Kidney glomerular epithelial cell (primary cell): ENCODE results near the gene BTG2.
"Not testable (repeated sequence)": the region's sequence is repeated elsewhere in the genome, so short reads cannot be mapped to it uniquely, and the experiment has no call there.

Experiments used
- DNase-seq: peaks from one replicate; lab custom pipeline; 2025; lab: John Stamatoyannopoulos, UW

BTG2 gene

DNA sequence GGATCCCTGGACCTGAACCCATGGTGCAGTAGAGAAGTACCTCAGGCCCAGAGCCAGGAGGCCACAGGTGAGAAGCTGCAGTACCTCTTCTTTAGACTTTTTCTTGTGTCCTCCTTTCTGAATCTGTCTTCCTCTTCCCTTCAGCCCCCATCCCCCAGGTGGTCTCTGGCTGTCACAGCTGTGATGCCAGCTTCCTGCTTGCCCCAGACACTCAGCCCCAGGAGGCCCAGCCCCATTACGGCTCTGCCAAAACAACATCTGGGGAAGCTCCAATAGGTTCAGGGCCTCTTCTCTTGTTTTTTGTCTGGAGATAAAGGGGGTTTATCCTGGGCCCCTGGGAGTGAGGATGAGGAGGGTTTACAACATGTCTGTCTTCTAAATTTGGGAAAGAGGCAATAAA lies 9.5 kb upstream of the BTG2 start:
- DNase-seq: no peak

- no peak for DNase-seq
Observed at GRCh38 chr1:203296460-203297073, 8.8 kb upstream of the BTG2 start.

- no peak for DNase-seq
Observed at GRCh38 chr1:203299169-203299568, 6.2 kb upstream of the BTG2 start.

DNA sequence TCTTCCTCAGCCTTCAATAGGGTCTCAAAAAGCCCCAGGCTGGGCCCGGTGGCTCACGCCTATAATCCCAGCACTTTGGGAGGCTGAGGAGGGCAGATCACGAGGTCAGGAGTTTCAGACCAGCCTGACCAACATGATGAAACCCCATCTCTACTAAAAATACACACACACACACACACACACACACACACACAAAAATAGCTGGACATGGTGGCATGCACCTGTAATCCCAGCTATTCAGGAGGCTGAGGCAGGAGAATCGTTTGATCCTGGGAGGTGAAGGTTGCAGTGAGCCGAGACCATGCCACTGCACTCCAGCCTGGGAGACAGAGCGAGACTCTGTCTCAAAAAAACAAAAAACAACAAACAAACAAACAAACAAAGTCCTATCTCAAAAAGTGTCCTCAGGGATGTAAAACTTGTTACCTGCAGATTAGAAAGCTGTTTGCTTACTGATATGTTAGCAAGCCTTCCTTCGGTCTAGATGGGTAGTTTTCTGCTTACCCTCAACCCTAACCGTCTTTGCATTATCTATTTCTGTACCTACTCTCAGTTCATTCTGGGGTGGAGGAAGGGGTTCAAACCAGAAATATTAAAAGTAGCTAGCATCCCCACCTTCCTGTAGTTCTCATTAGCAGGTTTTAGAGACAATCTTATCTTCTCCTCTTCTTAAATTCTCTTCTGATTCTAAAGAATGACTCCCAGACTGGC lies 5.4 kb upstream of the BTG2 start:
- DNase-seq: not testable (repeated sequence)

- DNase-seq: no peak
Observed at GRCh38 chr1:203300441-203301330, 4.6 kb upstream of the BTG2 start.

DNA sequence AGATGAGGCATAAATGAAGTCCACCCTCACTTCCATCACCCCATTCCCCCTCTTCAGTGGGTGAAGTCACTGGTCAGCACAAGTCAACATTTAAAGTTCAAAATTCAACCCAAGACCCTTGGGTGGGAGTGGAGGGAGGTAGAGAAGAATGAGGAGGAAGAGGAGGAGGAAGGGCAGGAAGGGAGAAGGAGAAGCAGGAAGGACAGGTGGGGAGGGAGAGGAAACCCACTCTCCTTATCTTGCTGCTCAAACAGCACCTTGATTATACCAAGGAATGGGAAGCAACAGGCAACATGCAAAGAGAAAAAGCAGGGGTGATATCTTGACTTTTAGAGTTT lies 4.0 kb upstream of the BTG2 start:
- no peak for DNase-seq

DNA sequence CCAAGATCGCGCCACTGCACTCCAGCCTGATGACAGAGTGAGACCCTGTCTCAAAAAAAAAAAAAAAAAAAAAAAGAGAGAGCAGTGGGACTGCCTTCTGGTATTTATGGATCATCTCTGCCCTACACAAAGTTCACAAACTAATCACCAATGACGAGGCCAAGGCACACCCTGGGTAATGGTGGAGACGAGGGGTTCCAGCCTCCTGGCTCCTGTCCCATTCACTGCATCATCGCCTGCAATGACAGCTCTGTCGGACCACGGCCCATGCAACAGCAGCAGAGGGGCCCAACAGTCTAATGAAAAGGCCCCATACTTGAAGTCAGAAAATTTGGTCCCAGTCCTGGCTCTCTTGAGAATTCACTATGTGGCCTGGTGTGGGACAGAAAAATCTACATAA lies 2.9 kb upstream of the BTG2 start:
- DNase-seq: no peak

DNA sequence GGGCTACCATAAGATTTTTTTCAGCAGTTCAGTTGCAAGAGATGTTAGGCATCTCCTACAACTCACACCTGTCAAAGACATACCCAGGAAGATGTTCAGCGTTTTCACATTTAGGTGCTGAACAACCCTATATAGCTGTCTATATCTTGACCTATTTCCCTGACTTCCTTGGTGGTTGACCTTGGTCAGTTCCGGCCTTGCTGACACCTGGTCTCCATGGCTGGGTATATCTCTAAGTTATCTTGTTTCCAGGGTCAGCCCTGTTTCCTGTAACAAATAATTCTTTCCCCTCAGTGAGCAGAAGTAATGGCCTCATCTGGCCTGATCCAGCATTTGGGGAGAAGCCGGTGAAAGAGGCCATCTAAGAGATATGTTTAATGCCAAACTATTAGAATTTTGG lies 2.4 kb upstream of the BTG2 start:
- DNase-seq: no peak

GRCh38 chr1:203304391-203304918 lies 864 bp upstream of the BTG2 start:
- no peak for DNase-seq

DNA sequence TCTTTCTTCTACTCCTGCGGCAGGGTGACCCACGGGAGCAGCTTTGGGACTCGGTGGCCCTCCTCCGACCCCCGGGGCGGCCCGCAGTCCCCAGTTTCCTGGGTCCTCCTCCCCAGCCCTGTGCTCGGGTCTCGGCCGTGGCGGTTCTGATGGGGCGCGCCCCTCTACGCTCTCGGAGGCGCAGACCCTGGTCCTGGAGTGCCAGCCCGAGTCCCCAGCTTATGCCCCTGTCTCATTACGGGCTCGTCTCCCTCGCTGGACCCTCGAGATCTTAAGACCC lies 430 bp downstream of the BTG2 start:
- no peak for DNase-seq

- DNase-seq: peak; percentile 81
Observed at GRCh38 chr1:203306089-203306964, 1.0 kb downstream of the BTG2 start.

DNA sequence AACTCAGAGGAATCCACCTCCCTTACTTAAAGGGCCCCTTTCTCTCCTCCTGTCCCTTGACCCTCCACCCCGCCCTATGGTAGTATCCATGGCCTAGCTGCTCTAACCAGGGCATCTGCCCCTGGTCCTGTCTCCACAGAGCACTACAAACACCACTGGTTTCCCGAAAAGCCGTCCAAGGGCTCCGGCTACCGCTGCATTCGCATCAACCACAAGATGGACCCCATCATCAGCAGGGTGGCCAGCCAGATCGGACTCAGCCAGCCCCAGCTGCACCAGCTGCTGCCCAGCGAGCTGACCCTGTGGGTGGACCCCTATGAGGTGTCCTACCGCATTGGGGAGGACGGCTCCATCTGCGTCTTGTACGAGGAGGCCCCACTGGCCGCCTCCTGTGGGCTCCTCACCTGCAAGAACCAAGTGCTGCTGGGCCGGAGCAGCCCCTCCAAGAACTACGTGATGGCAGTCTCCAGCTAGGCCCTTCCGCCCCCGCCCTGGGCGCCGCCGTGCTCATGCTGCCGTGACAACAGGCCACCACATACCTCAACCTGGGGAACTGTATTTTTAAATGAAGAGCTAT lies 1.7 kb downstream of the BTG2 start:
- DNase-seq: no peak

GRCh38 chr1:203307641-203308126 lies 2.4 kb downstream of the BTG2 start:
- DNase-seq: peak; percentile 53

- no peak for DNase-seq
Observed at GRCh38 chr1:203308328-203308922, 3.1 kb downstream of the BTG2 start.

DNA sequence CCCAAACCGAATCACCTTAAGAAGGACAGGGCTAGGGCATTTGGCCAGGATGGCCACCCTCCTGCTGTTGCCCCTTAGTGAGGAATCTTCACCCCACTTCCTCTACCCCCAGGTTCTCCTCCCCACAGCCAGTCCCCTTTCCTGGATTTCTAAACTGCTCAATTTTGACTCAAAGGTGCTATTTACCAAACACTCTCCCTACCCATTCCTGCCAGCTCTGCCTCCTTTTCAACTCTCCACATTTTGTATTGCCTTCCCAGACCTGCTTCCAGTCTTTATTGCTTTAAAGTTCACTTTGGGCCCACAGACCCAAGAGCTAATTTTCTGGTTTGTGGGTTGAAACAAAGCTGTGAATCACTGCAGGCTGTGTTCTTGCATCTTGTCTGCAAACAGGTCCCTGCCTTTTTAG lies 3.6 kb downstream of the BTG2 start:
- DNase-seq: no peak

GRCh38 chr1:203311368-203312301 lies 6.3 kb downstream of the BTG2 start:
- DNase-seq: no peak

GRCh38 chr1:203314025-203314759 lies 8.9 kb downstream of the BTG2 start:
- not testable (repeated sequence) for DNase-seq

- DNase-seq: no peak
Observed at GRCh38 chr1:203316626-203317093, 11.3 kb downstream of the BTG2 start.
